ENCODE measurements around the gene CCL19. TPM values are rescaled to one million over a fixed set of nuclear protein-coding genes. Genes with fewer than 3 reads are reported as not detected.

Gene CCL19
- total RNA-seq, 1 experiment from 2014 or later, result not detected

DNA sequence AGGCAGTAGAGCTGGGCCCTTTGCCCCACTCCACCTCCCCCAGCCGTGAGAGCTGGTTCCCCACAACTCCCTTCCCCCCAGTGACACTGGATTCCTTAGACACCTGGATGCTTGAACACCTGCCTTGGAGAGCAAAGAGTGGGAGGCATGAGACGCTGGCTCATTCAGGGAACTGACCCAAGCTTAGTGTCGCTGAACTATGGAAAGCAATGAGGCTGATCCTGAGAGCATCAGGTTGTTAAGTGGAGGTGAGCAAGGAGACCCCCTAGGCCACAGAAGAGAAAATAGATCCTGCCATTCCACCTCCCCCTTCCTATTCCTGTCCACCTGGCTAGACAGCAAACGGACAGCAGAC is 2.0 kb downstream of the CCL19 start:
- H3K27ac ChIP-seq (ENCODE audit: low read depth, low read length, poor library complexity, severe bottlenecking), result no peak overlapping the region
- ChIA-PET POLR2A (ENCODE audit: low non-redundant PET) (no interaction called here), CTCF (no interaction called here)
- BruUV-seq (replicated peaks), result no TSS peak
- intact Hi-C loops (cut with micrococcal nuclease; ENCODE audit: unreplicated experiment), result no loop called here
- H3K4me3 ChIP-seq (ENCODE audit: low read depth, low read length, poor library complexity, severe bottlenecking), result no peak overlapping the region
- no peak for DNase-seq (ENCODE audit: low spot score)
- H3K27me3 ChIP-seq (replicated peaks; ENCODE audit: insufficient read depth, low read depth, low read length, poor library complexity), result no peaks in the 10 kb centered on the region
- H3K36me3 ChIP-seq (ENCODE audit: insufficient read depth, low read length, poor library complexity, severe bottlenecking), result no peaks in the 10 kb centered on the region
- H3K4me1 ChIP-seq (ENCODE audit: insufficient read depth, low read length, poor library complexity, severe bottlenecking), result no peaks in the 10 kb centered on the region
- no peaks in the 10 kb centered on the region for H3K9me3 ChIP-seq (ENCODE audit: low read depth, low read length, poor library complexity, severe bottlenecking)
- TF ChIP-seq, protein P1, sequence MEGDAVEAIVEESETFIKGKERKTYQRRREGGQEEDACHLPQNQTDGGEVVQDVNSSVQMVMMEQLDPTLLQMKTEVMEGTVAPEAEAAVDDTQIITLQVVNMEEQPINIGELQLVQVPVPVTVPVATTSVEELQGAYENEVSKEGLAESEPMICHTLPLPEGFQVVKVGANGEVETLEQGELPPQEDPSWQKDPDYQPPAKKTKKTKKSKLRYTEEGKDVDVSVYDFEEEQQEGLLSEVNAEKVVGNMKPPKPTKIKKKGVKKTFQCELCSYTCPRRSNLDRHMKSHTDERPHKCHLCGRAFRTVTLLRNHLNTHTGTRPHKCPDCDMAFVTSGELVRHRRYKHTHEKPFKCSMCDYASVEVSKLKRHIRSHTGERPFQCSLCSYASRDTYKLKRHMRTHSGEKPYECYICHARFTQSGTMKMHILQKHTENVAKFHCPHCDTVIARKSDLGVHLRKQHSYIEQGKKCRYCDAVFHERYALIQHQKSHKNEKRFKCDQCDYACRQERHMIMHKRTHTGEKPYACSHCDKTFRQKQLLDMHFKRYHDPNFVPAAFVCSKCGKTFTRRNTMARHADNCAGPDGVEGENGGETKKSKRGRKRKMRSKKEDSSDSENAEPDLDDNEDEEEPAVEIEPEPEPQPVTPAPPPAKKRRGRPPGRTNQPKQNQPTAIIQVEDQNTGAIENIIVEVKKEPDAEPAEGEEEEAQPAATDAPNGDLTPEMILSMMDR (conservative IDR thresholded peaks at IDR 0.05; ENCODE audit: low read depth, low read length), result no peak
- no peak for TF ChIP-seq EZH2 (IDR thresholded peaks at IDR 0.05; ENCODE audit: borderline replicate concordance, low read depth, low read length, poor library complexity, severe bottlenecking)

DNA sequence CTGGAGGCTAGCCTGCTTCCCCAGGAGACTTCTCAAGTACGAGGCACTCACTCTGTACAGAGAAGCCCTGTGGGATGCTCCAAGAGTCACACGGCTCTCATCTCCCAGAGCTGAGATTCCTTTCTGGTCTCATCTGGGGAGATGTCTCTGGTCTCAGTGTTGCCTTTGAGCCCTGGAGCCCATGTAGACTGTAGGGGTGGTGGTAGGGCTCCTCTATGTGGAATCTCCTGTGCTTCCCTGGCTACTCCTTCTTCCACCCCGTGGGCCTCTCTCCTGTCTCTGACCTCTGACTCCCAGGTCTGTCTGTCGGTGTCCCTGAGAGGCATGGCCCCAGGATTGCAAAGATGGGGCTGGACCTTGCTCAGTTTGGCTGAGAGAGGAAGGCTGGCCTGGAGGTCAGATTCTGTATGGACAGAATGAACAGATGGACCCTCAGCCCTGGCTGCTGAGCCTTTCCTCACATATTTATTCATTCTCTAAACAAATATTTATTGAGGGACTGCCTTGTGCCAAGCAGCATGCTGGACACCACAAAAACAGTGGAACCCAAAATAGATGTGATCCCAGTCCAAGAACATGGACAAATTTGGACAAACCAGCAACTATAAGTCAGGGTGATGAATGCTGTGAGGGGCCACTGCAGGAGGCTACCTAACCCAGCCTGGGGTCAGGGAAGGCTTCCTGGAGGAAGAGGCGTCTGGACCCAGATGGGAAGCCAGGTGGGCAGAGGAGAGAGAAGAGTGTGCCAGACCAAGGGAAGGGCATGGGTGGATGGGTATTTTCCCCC is 2.6 kb downstream of the CCL19 start:
- no peak for TF ChIP-seq EZH2 (IDR thresholded peaks at IDR 0.05; ENCODE audit: borderline replicate concordance, low read depth, low read length, poor library complexity, severe bottlenecking)
- TF ChIP-seq, protein P1 (conservative IDR thresholded peaks at IDR 0.05; ENCODE audit: low read depth, low read length), result no peak
- no peak overlapping the region for H3K27ac ChIP-seq (ENCODE audit: low read depth, low read length, poor library complexity, severe bottlenecking)
- H3K4me1 ChIP-seq (ENCODE audit: insufficient read depth, low read length, poor library complexity, severe bottlenecking), result no peaks in the 10 kb centered on the region
- H3K4me3 ChIP-seq (ENCODE audit: low read depth, low read length, poor library complexity, severe bottlenecking), result no peak overlapping the region
- intact Hi-C loops (cut with micrococcal nuclease; ENCODE audit: unreplicated experiment), result no loop called here
- DNase-seq (ENCODE audit: low spot score), result no peak
- ChIA-PET CTCF (no interaction called here), POLR2A (ENCODE audit: low non-redundant PET) (no interaction called here)
- no peaks in the 10 kb centered on the region for H3K36me3 ChIP-seq (ENCODE audit: insufficient read depth, low read length, poor library complexity, severe bottlenecking)
- H3K27me3 ChIP-seq (replicated peaks; ENCODE audit: insufficient read depth, low read depth, low read length, poor library complexity), result no peaks in the 10 kb centered on the region
- no peaks in the 10 kb centered on the region for H3K9me3 ChIP-seq (ENCODE audit: low read depth, low read length, poor library complexity, severe bottlenecking)
- no TSS peak for BruUV-seq (replicated peaks)

DNA sequence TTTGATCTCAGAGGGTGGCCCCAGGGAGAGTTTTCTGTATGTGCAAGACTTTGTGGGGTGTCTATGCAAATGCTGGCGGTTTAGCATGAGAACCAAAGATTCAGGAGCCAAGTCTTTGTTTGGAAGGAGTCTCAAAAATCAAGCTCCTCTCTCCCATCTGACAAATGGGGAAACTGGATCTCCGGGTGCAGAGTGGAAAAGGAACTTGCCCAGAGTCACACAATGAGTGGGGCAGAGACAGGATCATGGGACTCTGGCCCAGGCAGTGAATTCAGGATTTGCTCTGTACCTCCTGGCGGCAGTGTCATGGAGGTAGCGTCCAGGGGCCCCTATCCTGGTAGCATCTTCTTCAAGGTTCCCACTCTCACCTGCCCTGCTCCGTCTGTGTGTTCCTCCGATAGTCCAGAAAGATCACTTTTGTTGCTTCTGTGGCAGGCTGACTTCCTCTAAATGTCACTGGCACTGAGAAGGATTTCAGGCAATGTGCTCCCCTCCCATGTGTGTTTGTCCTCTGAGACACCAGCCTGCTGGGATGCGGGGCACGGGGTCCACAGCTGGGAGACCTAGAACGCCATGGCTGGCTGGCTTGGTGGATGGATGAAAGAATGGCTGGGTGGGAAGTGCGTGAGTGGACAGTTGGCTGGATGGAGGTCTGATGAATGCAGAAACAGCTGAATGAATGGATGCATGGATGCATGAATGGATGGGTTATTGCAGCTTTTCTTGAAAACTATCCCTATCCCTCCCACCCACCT is 3.6 kb downstream of the CCL19 start:
- TF ChIP-seq, protein P1 (conservative IDR thresholded peaks at IDR 0.05; ENCODE audit: low read depth, low read length), result no peak
- no peak for TF ChIP-seq EZH2 (IDR thresholded peaks at IDR 0.05; ENCODE audit: borderline replicate concordance, low read depth, low read length, poor library complexity, severe bottlenecking)
- CTCF ChIA-PET, result no interaction called here
- H3K27ac ChIP-seq (ENCODE audit: low read depth, low read length, poor library complexity, severe bottlenecking), result no peak overlapping the region
- no TSS peak for BruUV-seq (replicated peaks)
- H3K4me3 ChIP-seq (ENCODE audit: low read depth, low read length, poor library complexity, severe bottlenecking), result no peak overlapping the region
- H3K4me1 ChIP-seq (ENCODE audit: insufficient read depth, low read length, poor library complexity, severe bottlenecking), result no peaks in the 10 kb centered on the region
- H3K9me3 ChIP-seq (ENCODE audit: low read depth, low read length, poor library complexity, severe bottlenecking), result no peaks in the 10 kb centered on the region
- POLR2A ChIA-PET (ENCODE audit: low non-redundant PET), result no interaction called here
- no peak for DNase-seq (ENCODE audit: low spot score)
- no peaks in the 10 kb centered on the region for H3K36me3 ChIP-seq (ENCODE audit: insufficient read depth, low read length, poor library complexity, severe bottlenecking)
- intact Hi-C loops (cut with micrococcal nuclease; ENCODE audit: unreplicated experiment), result no loop called here
- H3K27me3 ChIP-seq (replicated peaks; ENCODE audit: insufficient read depth, low read depth, low read length, poor library complexity), result no peaks in the 10 kb centered on the region

Data from A673 (cell line).